ENCODE data around the gene CRY2.

Gene CRY2

GRCh38 chr11:45926001-45926401 is 78.7 kb downstream of the CRY2 start:
- Histone ChIP-seq H3K9me3 (ENCODE audit: insufficient read depth, low read depth, low read length) (no peaks in the 10 kb centered on the region), H3K27ac (ENCODE audit: low read length) (no peak overlapping the region), H3K4me3 (ENCODE audit: low read length) (no peak overlapping the region), H3K27me3 (ENCODE audit: insufficient read depth, low read length) (peaks cover 18% of the 10 kb centered on the region), H3K4me1 (ENCODE audit: insufficient read depth, low read length) (peaks cover 6% of the 10 kb centered on the region; the same call in 1 of the 2 replicates), H3K9ac (ENCODE audit: low read depth, low read length) (no peak overlapping the region), H3K36me3 (ENCODE audit: insufficient read depth, low read depth, low read length) (peaks cover 44% of the 10 kb centered on the region)

GRCh38 chr11:45926536-45927331 is 79.5 kb downstream of the CRY2 start:
- Histone ChIP-seq H3K4me1 (ENCODE audit: insufficient read depth, low read length) (no peaks in the 10 kb centered on the region; the same call in 1 of the 2 replicates), H3K36me3 (ENCODE audit: insufficient read depth, low read depth, low read length) (peaks cover 48% of the 10 kb centered on the region), H3K27me3 (ENCODE audit: insufficient read depth, low read length) (peaks cover 11% of the 10 kb centered on the region), H3K4me3 (ENCODE audit: low read length) (no peak overlapping the region), H3K27ac (ENCODE audit: low read length) (no peak overlapping the region), H3K9ac (ENCODE audit: low read depth, low read length) (no peak overlapping the region), H3K9me3 (ENCODE audit: insufficient read depth, low read depth, low read length) (no peaks in the 10 kb centered on the region)

- Histone ChIP-seq H3K9me3 (ENCODE audit: insufficient read depth, low read depth, low read length) (no peaks in the 10 kb centered on the region), H3K9ac (ENCODE audit: low read depth, low read length) (no peak overlapping the region), H3K36me3 (ENCODE audit: insufficient read depth, low read depth, low read length) (peaks cover 53% of the 10 kb centered on the region), H3K4me1 (ENCODE audit: insufficient read depth, low read length) (no peaks in the 10 kb centered on the region; the same call in 1 of the 2 replicates), H3K27me3 (ENCODE audit: insufficient read depth, low read length) (peaks cover 10% of the 10 kb centered on the region), H3K4me3 (ENCODE audit: low read length) (no peak overlapping the region), H3K27ac (ENCODE audit: low read length) (no peak overlapping the region)
Observed at GRCh38 chr11:45927332-45927683, 80.0 kb downstream of the CRY2 start.

GRCh38 chr11:45927684-45928413 is 80.6 kb downstream of the CRY2 start:
- no peaks in the 10 kb centered on the region; the same call in 1 of the 2 replicates for H3K4me1 ChIP-seq (ENCODE audit: insufficient read depth, low read length)
- peaks cover 54% of the 10 kb centered on the region for H3K36me3 ChIP-seq (ENCODE audit: insufficient read depth, low read depth, low read length)
- H3K27ac ChIP-seq (ENCODE audit: low read length) = no peak overlapping the region

GRCh38 chr11:45928535-45929215 is 81.4 kb downstream of the CRY2 start:
- H3K27ac ChIP-seq (ENCODE audit: low read length) = no peak overlapping the region
- H3K9ac ChIP-seq (ENCODE audit: low read depth, low read length) = no peak overlapping the region
- no peaks in the 10 kb centered on the region; the same call in 1 of the 2 replicates for H3K27me3 ChIP-seq (ENCODE audit: insufficient read depth, low read length)
- H3K9me3 ChIP-seq (ENCODE audit: insufficient read depth, low read depth, low read length) = no peaks in the 10 kb centered on the region
- H3K4me3 ChIP-seq (ENCODE audit: low read length) = no peak overlapping the region
- peaks cover 59% of the 10 kb centered on the region for H3K36me3 ChIP-seq (ENCODE audit: insufficient read depth, low read depth, low read length)
- H3K4me1 ChIP-seq (ENCODE audit: insufficient read depth, low read length) = no peaks in the 10 kb centered on the region; the same call in 1 of the 2 replicates

More at GRCh38 chr11:45927684-45928413, 80.6 kb downstream of the CRY2 start:
- Histone ChIP-seq H3K9me3 (ENCODE audit: insufficient read depth, low read depth, low read length) (no peaks in the 10 kb centered on the region), H3K4me3 (ENCODE audit: low read length) (no peak overlapping the region), H3K9ac (ENCODE audit: low read depth, low read length) (no peak overlapping the region), H3K27me3 (ENCODE audit: insufficient read depth, low read length) (peaks cover 8% of the 10 kb centered on the region)

- no peak overlapping the region for H3K4me3 ChIP-seq (ENCODE audit: low read length)
- no peak overlapping the region for H3K27ac ChIP-seq (ENCODE audit: low read length)
- H3K9me3 ChIP-seq (ENCODE audit: insufficient read depth, low read depth, low read length) = no peaks in the 10 kb centered on the region
- H3K9ac ChIP-seq (ENCODE audit: low read depth, low read length) = no peak overlapping the region
- H3K27me3 ChIP-seq (ENCODE audit: insufficient read depth, low read length) = no peaks in the 10 kb centered on the region
- H3K4me1 ChIP-seq (ENCODE audit: insufficient read depth, low read length) = no peaks in the 10 kb centered on the region
- H3K36me3 ChIP-seq (ENCODE audit: insufficient read depth, low read depth, low read length) = peaks cover 61% of the 10 kb centered on the region
Observed at GRCh38 chr11:45929486-45930030, 82.3 kb downstream of the CRY2 start.

GRCh38 chr11:45930031-45930794 is 82.9 kb downstream of the CRY2 start:
- Histone ChIP-seq H3K9ac (ENCODE audit: low read depth, low read length) (no peak overlapping the region), H3K9me3 (ENCODE audit: insufficient read depth, low read depth, low read length) (no peaks in the 10 kb centered on the region), H3K4me1 (ENCODE audit: insufficient read depth, low read length) (no peaks in the 10 kb centered on the region), H3K27me3 (ENCODE audit: insufficient read depth, low read length) (no peaks in the 10 kb centered on the region), H3K4me3 (ENCODE audit: low read length) (no peak overlapping the region), H3K36me3 (ENCODE audit: insufficient read depth, low read depth, low read length) (peaks cover 61% of the 10 kb centered on the region), H3K27ac (ENCODE audit: low read length) (no peak overlapping the region)

GRCh38 chr11:45930951-45931570 is 83.8 kb downstream of the CRY2 start:
- Histone ChIP-seq H3K27me3 (ENCODE audit: insufficient read depth, low read length) (no peaks in the 10 kb centered on the region), H3K27ac (ENCODE audit: low read length) (no peak overlapping the region), H3K9me3 (ENCODE audit: insufficient read depth, low read depth, low read length) (no peaks in the 10 kb centered on the region), H3K4me3 (ENCODE audit: low read length) (no peak overlapping the region), H3K4me1 (ENCODE audit: insufficient read depth, low read length) (no peaks in the 10 kb centered on the region), H3K36me3 (ENCODE audit: insufficient read depth, low read depth, low read length) (peaks cover 63% of the 10 kb centered on the region), H3K9ac (ENCODE audit: low read depth, low read length) (no peak overlapping the region)

- peaks cover 59% of the 10 kb centered on the region for H3K36me3 ChIP-seq (ENCODE audit: insufficient read depth, low read depth, low read length)
- H3K27me3 ChIP-seq (ENCODE audit: insufficient read depth, low read length) = no peaks in the 10 kb centered on the region
- H3K27ac ChIP-seq (ENCODE audit: low read length) = no peak overlapping the region
- no peak overlapping the region for H3K9ac ChIP-seq (ENCODE audit: low read depth, low read length)
- no peaks in the 10 kb centered on the region for H3K4me1 ChIP-seq (ENCODE audit: insufficient read depth, low read length)
- no peaks in the 10 kb centered on the region for H3K9me3 ChIP-seq (ENCODE audit: insufficient read depth, low read depth, low read length)
- H3K4me3 ChIP-seq (ENCODE audit: low read length) = no peak overlapping the region
Observed at GRCh38 chr11:45931739-45932138, 84.5 kb downstream of the CRY2 start.

GRCh38 chr11:45932217-45932616 is 84.9 kb downstream of the CRY2 start:
- no peak overlapping the region for H3K4me3 ChIP-seq (ENCODE audit: low read length)
- no peak overlapping the region for H3K9ac ChIP-seq (ENCODE audit: low read depth, low read length)
- no peaks in the 10 kb centered on the region for H3K9me3 ChIP-seq (ENCODE audit: insufficient read depth, low read depth, low read length)
- H3K4me1 ChIP-seq (ENCODE audit: insufficient read depth, low read length) = no peaks in the 10 kb centered on the region
- no peaks in the 10 kb centered on the region for H3K27me3 ChIP-seq (ENCODE audit: insufficient read depth, low read length)
- peaks cover 59% of the 10 kb centered on the region for H3K36me3 ChIP-seq (ENCODE audit: insufficient read depth, low read depth, low read length)
- no peak overlapping the region for H3K27ac ChIP-seq (ENCODE audit: low read length)
